Tibial nerve (tissue), 4 donors: Measurements from ENCODE around the gene DPYSL4. TPM values are rescaled to one million over a fixed set of nuclear protein-coding genes. Genes with fewer than 3 reads are reported as not detected.

ENCODE experiments used
- DNase-seq, 2 donors: peaks; one replicate each; pipeline ENCODE4 v3.0.0-alpha.2; 2019; ENCODE audit warnings: low spot score in 2 of 2
- H3K27ac ChIP-seq, 4 donors: fragments of 200-600 bp; sonication (generic) in 3 of 4; one replicate each; pipeline ENCODE4 v1.5.1; 2017 to 2019; ENCODE audit warnings: mild to moderate bottlenecking in 1 of 4
- H3K27me3 ChIP-seq, 2 donors: fragments of 200-600 bp; sonication (generic) in 1 of 2; one replicate each; pipeline versions ENCODE4 v1.5.1 to v1.6.0; 2017 to 2019
- H3K36me3 ChIP-seq, 3 donors: fragments of 200-600 bp; sonication (generic); one replicate each; pipeline ENCODE4 v1.5.1; 2018 to 2019
- H3K4me1 ChIP-seq, 4 donors: fragments of 200-600 bp; sonication (generic) in 3 of 4; one replicate each; pipeline ENCODE4 v1.5.1; 2017 to 2019
- H3K4me3 ChIP-seq, 4 donors: fragments of 200-600 bp; sonication (generic) in 3 of 4; one replicate each; pipeline ENCODE4 v1.5.1; 2017 to 2019; ENCODE audit warnings: mild to moderate bottlenecking in 1 of 4, moderate library complexity in 1 of 4
- H3K9me3 ChIP-seq, 4 donors: fragments of 200-600 bp; sonication (generic) in 3 of 4; one replicate each; pipeline ENCODE4 v1.5.1; 2017 to 2019
- CTCF ChIP-seq, 5 experiments: fragments of 200-600 bp in 3 of 5; fragments of 450-650 bp in 2 of 5; sonication (generic) in 3 of 5; IDR thresholded peaks; one replicate each; pipeline ENCODE4 v1.5.1; 2016 to 2019; ENCODE audit warnings: antibody characterized with exemption in 5 of 5, mild to moderate bottlenecking in 3 of 5, moderate library complexity in 2 of 5
- EP300 ChIP-seq, 2 donors: sonication (generic); formaldehyde crosslinking; IDR thresholded peaks; one replicate each; pipeline ENCODE4 v1.6.1; 2017; ENCODE audit warnings: antibody characterized with exemption in 2 of 2, mild to moderate bottlenecking in 1 of 2
- POLR2A ChIP-seq, 2 donors: fragments of 450-650 bp; IDR thresholded peaks; one replicate each; pipeline ENCODE4 v1.6.1; 2017; ENCODE audit warnings: antibody characterized with exemption in 2 of 2, mild to moderate bottlenecking in 2 of 2, moderate library complexity in 2 of 2
- WGBS, 2 donors: methylation state at CpG; one replicate each; pipeline ENCODE4 v1.1.5; 2018; 5-methylcytosine and 5-hydroxymethylcytosine counted together
- total RNA-seq, 4 donors: library from RNA; depleted of rRNA; stranded (reverse); fragments of >200 nt; gene quantifications; one replicate each; pipeline ENCODE4 v1.1.0, GENCODE V29; 2016

Gene DPYSL4
- total RNA-seq, 4 donors from 2014 or later = 0.21 to 3.1 (median 1.4) TPM

- H3K36me3 ChIP-seq = peaks cover 0 to 20% (median 0%) of the 10 kb centered on the region in 3 donors
- no peaks in the 10 kb centered on the region for H3K27me3 ChIP-seq
- H3K9me3 ChIP-seq = no peaks in the 10 kb centered on the region
- no peak overlapping the region for H3K27ac ChIP-seq
- no peak for DNase-seq
- TF ChIP-seq CTCF (IDR thresholded peaks at IDR 0.05) (no peak), POLR2A (IDR thresholded peaks at IDR 0.05) (no peak), EP300 (IDR thresholded peaks at IDR 0.05) (no peak)
- H3K4me1 ChIP-seq = no peaks in the 10 kb centered on the region
- 83 to 88% methylated on average over 25 to 28 of the region's 28 CpGs for WGBS, 2 donors
- H3K4me3 ChIP-seq = no peak overlapping the region
Observed at GRCh38 chr10:132204781-132205473, 18.2 kb downstream of the DPYSL4 start.

- Histone ChIP-seq H3K4me1 (no peaks in the 10 kb centered on the region), H3K36me3 (peaks cover 0 to 28% (median 0%) of the 10 kb centered on the region in 3 donors), H3K27me3 (no peaks in the 10 kb centered on the region), H3K27ac (no peak overlapping the region), H3K4me3 (no peak overlapping the region), H3K9me3 (no peaks in the 10 kb centered on the region)
- 81 to 82% methylated on average over 17 to 31 of the region's 37 CpGs for WGBS, 2 donors
- TF ChIP-seq POLR2A (IDR thresholded peaks at IDR 0.05) (no peak), EP300 (IDR thresholded peaks at IDR 0.05) (no peak), CTCF (IDR thresholded peaks at IDR 0.05) (no peak)
- no peak for DNase-seq
Observed at GRCh38 chr10:132205650-132206376, 19.1 kb downstream of the DPYSL4 start.

- Histone ChIP-seq H3K36me3 (peaks cover 0 to 33% (median 0%) of the 10 kb centered on the region in 3 donors), H3K4me1 (no peaks in the 10 kb centered on the region), H3K27me3 (no peaks in the 10 kb centered on the region), H3K4me3 (no peak overlapping the region), H3K27ac (no peak overlapping the region), H3K9me3 (no peaks in the 10 kb centered on the region)
- 90 to 96% methylated on average over 11 of the region's 11 CpGs for WGBS, 2 donors
- DNase-seq = no peak
- TF ChIP-seq POLR2A (IDR thresholded peaks at IDR 0.05) (no peak), EP300 (IDR thresholded peaks at IDR 0.05) (no peak), CTCF (IDR thresholded peaks at IDR 0.05) (no peak)
Observed at GRCh38 chr10:132206377-132206745, 19.6 kb downstream of the DPYSL4 start.

GRCh38 chr10:132206806-132207535 lies 20.2 kb downstream of the DPYSL4 start:
- no peak for TF ChIP-seq CTCF (IDR thresholded peaks at IDR 0.05)
- H3K9me3 ChIP-seq = no peaks in the 10 kb centered on the region
- H3K27me3 ChIP-seq = no peaks in the 10 kb centered on the region
- DNase-seq = no peak
- H3K27ac ChIP-seq = no peak overlapping the region
- no peaks in the 10 kb centered on the region for H3K4me1 ChIP-seq
- H3K4me3 ChIP-seq = no peak overlapping the region
- peaks cover 0 to 39% (median 0%) of the 10 kb centered on the region in 3 donors for H3K36me3 ChIP-seq
- WGBS, 2 donors = 82 to 87% methylated on average over 26 to 29 of the region's 29 CpGs
